ENCODE measurements around the gene SLC5A2. TPM values are rescaled to one million over a fixed set of nuclear protein-coding genes. Genes with fewer than 3 reads are reported as not detected.
A peak's percentile ranks its signal among the peaks of the same experiment; 100 is the strongest.

Gene SLC5A2
- total and polyA plus RNA-seq, 2 of the 13 experiments (the other 11 are each of a cell fraction or from before 2014, with no cell fraction given), result 0.24 to 0.97 TPM

DNA sequence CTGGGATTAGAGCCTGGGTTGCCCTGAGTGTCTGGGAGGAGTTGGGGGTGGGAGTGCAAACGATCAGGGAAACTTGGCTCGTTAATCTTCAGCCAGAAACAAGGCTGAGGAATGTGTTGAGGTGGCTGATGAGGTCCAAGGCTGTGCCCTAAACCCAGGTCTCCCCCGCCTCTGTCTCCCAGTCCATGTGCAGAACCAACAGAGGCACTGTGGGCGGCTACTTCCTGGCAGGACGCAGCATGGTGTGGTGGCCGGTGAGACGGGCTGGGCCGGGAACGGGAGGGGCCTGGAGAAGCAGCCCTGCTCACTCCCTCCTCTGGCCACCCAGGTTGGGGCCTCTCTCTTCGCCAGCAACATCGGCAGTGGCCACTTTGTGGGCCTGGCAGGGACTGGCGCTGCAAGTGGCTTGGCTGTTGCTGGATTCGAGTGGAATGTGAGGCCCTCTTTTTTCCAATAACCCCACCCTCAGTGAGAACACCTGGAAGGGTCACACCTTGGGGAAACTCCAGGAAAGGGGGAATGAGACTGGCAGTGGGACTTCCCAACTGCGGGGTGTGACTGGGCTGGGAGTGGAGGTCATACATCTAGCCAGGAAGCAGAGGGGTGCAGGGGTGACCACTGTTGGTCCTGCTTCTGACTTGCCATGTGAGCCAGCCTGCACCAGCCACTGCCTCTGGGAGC, 1.7 kb downstream of the SLC5A2 start (continued):
- TF ChIP-seq TOE1 (CRISPR knock-in tag; IDR thresholded peaks at IDR 0.05), result no peak
- TF ChIP-seq ZNF572 (CRISPR knock-in tag; IDR thresholded peaks at IDR 0.05), result no peak
- TF ChIP-seq ZNF260 (CRISPR knock-in tag; IDR thresholded peaks at IDR 0.05; ENCODE audit: borderline replicate concordance, low read depth), result no peak
- no peak for TF ChIP-seq TBP (CRISPR knock-in tag; IDR thresholded peaks at IDR 0.05)
- no peak for TF ChIP-seq ZNF510 (CRISPR knock-in tag; IDR thresholded peaks at IDR 0.05; ENCODE audit: low read depth)
- TF ChIP-seq, protein P1, sequence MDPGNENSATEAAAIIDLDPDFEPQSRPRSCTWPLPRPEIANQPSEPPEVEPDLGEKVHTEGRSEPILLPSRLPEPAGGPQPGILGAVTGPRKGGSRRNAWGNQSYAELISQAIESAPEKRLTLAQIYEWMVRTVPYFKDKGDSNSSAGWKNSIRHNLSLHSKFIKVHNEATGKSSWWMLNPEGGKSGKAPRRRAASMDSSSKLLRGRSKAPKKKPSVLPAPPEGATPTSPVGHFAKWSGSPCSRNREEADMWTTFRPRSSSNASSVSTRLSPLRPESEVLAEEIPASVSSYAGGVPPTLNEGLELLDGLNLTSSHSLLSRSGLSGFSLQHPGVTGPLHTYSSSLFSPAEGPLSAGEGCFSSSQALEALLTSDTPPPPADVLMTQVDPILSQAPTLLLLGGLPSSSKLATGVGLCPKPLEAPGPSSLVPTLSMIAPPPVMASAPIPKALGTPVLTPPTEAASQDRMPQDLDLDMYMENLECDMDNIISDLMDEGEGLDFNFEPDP (CRISPR knock-in tag; conservative IDR thresholded peaks at IDR 0.05), result no peak
- no peak for TF ChIP-seq SYNCRIP (IDR thresholded peaks at IDR 0.05; ENCODE audit: insufficient read depth, low read depth, low read length)
- peak; percentile 60; the same call in 1 of the 2 replicates for TF ChIP-seq KLF15 (CRISPR knock-in tag; IDR thresholded peaks at IDR 0.05; ENCODE audit: borderline replicate concordance)
- TF ChIP-seq, protein P2, sequence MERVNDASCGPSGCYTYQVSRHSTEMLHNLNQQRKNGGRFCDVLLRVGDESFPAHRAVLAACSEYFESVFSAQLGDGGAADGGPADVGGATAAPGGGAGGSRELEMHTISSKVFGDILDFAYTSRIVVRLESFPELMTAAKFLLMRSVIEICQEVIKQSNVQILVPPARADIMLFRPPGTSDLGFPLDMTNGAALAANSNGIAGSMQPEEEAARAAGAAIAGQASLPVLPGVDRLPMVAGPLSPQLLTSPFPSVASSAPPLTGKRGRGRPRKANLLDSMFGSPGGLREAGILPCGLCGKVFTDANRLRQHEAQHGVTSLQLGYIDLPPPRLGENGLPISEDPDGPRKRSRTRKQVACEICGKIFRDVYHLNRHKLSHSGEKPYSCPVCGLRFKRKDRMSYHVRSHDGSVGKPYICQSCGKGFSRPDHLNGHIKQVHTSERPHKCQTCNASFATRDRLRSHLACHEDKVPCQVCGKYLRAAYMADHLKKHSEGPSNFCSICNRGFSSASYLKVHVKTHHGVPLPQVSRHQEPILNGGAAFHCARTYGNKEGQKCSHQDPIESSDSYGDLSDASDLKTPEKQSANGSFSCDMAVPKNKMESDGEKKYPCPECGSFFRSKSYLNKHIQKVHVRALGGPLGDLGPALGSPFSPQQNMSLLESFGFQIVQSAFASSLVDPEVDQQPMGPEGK (CRISPR knock-in tag; IDR thresholded peaks at IDR 0.05), result peak; percentile 84
- TF ChIP-seq CEBPG (CRISPR knock-in tag; IDR thresholded peaks at IDR 0.05), result no peak; the same call in 1 of the 2 replicates
- 0 out of 2 replicates have a peak, but pooled peaks have one; percentile 37 for TF ChIP-seq FOSL2 (CRISPR knock-in tag; IDR thresholded peaks at IDR 0.05)
- no peak; the same call in 1 of the 2 replicates for TF ChIP-seq POGZ (CRISPR knock-in tag; IDR thresholded peaks at IDR 0.05)
- no peak for TF ChIP-seq SP1 (IDR thresholded peaks at IDR 0.05)
- TF ChIP-seq SP1 (CRISPR knock-in tag; IDR thresholded peaks at IDR 0.05), result peak; percentile 68
- TF ChIP-seq GABPB1 (CRISPR knock-in tag; IDR thresholded peaks at IDR 0.05), result peak; percentile 80
- no peak for TF ChIP-seq KAT2B (IDR thresholded peaks at IDR 0.05; ENCODE audit: borderline replicate concordance, low read depth, low read length)
- no peak for TF ChIP-seq GABPA (IDR thresholded peaks at IDR 0.05; ENCODE audit: low read depth, low read length)
- peak; percentile 43; the same call in 1 of the 2 replicates for TF ChIP-seq GABPA (CRISPR knock-in tag; IDR thresholded peaks at IDR 0.05; ENCODE audit: low read depth)
- TF ChIP-seq SOX5 (CRISPR knock-in tag; IDR thresholded peaks at IDR 0.05; ENCODE audit: borderline replicate concordance), result peak; percentile 39
- no peak for TF ChIP-seq ZFAT (CRISPR knock-in tag; conservative IDR thresholded peaks at IDR 0.05)
- TF ChIP-seq FOXC1 (CRISPR knock-in tag; IDR thresholded peaks at IDR 0.05; ENCODE audit: borderline replicate concordance), result no peak
- peak; percentile 50; the same call in 1 of the 2 replicates for TF ChIP-seq NCOA2 (CRISPR knock-in tag; IDR thresholded peaks at IDR 0.05)
- peak; percentile 94 for TF ChIP-seq SAP130 (CRISPR knock-in tag; IDR thresholded peaks at IDR 0.05; ENCODE audit: low read depth)
- TF ChIP-seq, protein P3, sequence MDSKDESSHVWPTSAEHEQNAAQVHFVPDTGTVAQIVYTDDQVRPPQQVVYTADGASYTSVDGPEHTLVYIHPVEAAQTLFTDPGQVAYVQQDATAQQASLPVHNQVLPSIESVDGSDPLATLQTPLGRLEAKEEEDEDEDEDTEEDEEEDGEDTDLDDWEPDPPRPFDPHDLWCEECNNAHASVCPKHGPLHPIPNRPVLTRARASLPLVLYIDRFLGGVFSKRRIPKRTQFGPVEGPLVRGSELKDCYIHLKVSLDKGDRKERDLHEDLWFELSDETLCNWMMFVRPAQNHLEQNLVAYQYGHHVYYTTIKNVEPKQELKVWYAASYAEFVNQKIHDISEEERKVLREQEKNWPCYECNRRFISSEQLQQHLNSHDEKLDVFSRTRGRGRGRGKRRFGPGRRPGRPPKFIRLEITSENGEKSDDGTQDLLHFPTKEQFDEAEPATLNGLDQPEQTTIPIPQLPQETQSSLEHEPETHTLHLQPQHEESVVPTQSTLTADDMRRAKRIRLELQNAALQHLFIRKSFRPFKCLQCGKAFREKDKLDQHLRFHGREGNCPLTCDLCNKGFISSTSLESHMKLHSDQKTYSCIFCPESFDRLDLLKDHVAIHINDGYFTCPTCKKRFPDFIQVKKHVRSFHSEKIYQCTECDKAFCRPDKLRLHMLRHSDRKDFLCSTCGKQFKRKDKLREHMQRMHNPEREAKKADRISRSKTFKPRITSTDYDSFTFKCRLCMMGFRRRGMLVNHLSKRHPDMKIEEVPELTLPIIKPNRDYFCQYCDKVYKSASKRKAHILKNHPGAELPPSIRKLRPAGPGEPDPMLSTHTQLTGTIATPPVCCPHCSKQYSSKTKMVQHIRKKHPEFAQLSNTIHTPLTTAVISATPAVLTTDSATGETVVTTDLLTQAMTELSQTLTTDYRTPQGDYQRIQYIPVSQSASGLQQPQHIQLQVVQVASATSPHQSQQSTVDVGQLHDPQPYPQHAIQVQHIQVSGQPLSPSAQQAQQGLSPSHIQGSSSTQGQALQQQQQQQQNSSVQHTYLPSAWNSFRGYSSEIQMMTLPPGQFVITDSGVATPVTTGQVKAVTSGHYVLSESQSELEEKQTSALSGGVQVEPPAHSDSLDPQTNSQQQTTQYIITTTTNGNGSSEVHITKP (CRISPR knock-in tag; IDR thresholded peaks at IDR 0.05; ENCODE audit: low read depth), result peak; percentile 76; the same call in 1 of the 2 replicates
- TF ChIP-seq MIER2 (CRISPR knock-in tag; IDR thresholded peaks at IDR 0.05), result peak; percentile 39; the same call in 1 of the 2 replicates
- TF ChIP-seq DNMT1 (CRISPR knock-in tag; IDR thresholded peaks at IDR 0.05), result no peak
